Breast epithelium (tissue), 3 donors: ENCODE measurements around the gene CATSPER1.

Experiments used
- POLR2A ChIP-seq: fragments of 450-650 bp; IDR thresholded peaks from one replicate; pipeline ENCODE4 v1.6.1; 2016; ENCODE audit warnings: antibody characterized with exemption, mild to moderate bottlenecking, moderate library complexity
- TF ChIP-seq, protein P1 (sequence below), 3 donors: fragments of 450-650 bp; IDR thresholded peaks; one replicate each; pipeline ENCODE4 v1.5.1; 2016 to 2017; ENCODE audit warnings: antibody characterized with exemption in 3 of 3, mild to moderate bottlenecking in 3 of 3, moderate library complexity in 3 of 3

DNA sequence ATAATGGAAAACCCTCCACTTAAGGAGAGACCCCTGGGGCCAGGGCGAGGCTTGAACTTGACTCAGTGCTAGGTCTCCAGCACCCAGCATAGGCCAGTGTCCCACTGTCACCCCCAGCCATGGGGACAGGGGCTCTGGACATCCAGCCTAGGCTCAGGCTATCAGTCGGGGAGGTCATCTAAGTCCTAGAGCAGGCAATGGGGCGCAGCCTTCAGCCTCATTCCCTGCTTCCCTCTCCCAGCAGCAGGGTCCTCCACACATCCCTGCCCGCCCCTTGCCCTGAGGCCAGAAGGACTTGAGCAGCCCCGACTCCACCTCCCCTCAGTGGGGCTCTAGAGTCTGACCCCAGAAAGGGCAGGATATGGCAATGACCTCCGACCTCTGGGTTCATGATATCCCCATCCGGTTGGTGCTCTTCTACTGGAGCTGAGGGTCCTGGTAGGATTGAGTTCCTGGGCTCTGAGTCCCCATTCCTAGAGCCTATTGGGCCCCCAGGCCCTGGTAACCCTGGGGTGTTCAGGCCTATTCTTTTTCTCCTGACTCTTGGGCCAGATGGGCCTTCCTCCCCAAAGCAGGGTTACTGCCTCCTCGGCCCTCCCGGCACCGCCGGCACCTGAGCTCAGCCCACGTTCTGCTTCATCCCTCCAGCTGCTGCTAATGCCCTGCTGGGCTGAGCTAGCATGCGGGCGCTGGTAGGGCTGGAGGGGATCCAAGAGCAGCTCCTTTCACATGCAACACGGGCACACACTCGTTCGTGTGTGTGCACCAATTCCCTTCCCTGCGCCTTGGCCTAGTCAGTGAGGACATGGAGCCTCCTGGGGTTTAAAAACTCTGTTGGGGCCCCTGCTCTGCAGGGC lies 10.1 kb downstream of the CATSPER1 start:
- TF ChIP-seq, protein P1, sequence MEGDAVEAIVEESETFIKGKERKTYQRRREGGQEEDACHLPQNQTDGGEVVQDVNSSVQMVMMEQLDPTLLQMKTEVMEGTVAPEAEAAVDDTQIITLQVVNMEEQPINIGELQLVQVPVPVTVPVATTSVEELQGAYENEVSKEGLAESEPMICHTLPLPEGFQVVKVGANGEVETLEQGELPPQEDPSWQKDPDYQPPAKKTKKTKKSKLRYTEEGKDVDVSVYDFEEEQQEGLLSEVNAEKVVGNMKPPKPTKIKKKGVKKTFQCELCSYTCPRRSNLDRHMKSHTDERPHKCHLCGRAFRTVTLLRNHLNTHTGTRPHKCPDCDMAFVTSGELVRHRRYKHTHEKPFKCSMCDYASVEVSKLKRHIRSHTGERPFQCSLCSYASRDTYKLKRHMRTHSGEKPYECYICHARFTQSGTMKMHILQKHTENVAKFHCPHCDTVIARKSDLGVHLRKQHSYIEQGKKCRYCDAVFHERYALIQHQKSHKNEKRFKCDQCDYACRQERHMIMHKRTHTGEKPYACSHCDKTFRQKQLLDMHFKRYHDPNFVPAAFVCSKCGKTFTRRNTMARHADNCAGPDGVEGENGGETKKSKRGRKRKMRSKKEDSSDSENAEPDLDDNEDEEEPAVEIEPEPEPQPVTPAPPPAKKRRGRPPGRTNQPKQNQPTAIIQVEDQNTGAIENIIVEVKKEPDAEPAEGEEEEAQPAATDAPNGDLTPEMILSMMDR (IDR thresholded peaks at IDR 0.05), result no peak
- no peak for TF ChIP-seq POLR2A
